Fibroblast of lung (primary cell): ENCODE data around the gene KATNAL2. TPM values are rescaled to one million over a fixed set of nuclear protein-coding genes. Genes with fewer than 3 reads are reported as not detected.

Experiments used
- DNase-seq, 2 donors: peaks; one replicate each; pipeline versions ENCODE4 v3.0.0 to v3.0.0-alpha.2; 2010; ENCODE audit warnings: low read depth in 2 of 2
- H2AFZ ChIP-seq: 2 replicates; pipeline ENCODE4 v1.5.1; 2012; ENCODE audit warnings: low read length, control low read depth, inconsistent platforms
- H3K27ac ChIP-seq: 2 replicates; pipeline ENCODE4 v1.5.1; 2011; ENCODE audit warnings: low read length, control low read depth; ENCODE audit not compliant: insufficient read depth
- H3K27me3 ChIP-seq: 2 replicates; pipeline ENCODE4 v1.5.1; 2011; ENCODE audit warnings: mild to moderate bottlenecking, low read length; ENCODE audit not compliant: control insufficient read depth, insufficient read depth
- H3K36me3 ChIP-seq: 2 replicates; pipeline ENCODE4 v1.5.1; 2011; ENCODE audit warnings: low read length; ENCODE audit not compliant: control insufficient read depth, insufficient read depth
- H3K4me1 ChIP-seq: 2 replicates; pipeline ENCODE4 v1.5.1; 2011; ENCODE audit warnings: low read length; ENCODE audit not compliant: control insufficient read depth, insufficient read depth; ENCODE audit errors: extremely low read depth
- H3K4me2 ChIP-seq: 2 replicates; pipeline ENCODE4 v1.5.1; 2011; ENCODE audit warnings: low read length, control low read depth; ENCODE audit not compliant: insufficient read depth; ENCODE audit errors: extremely low read depth
- H3K4me3 ChIP-seq, 4 experiments: fragments of 200-600 bp in 1 of 4; sonication (generic) in 1 of 4; replicated peaks in 1 of 4; 2 replicates each; pipeline ENCODE4 v1.5.1; 2011 to 2016; ENCODE audit warnings: low read length in 4 of 4, low read depth in 3 of 4, mild to moderate bottlenecking in 3 of 4, control low read depth in 2 of 4, inconsistent platforms in 1 of 4, mixed read lengths in 1 of 4; ENCODE audit not compliant: insufficient read depth in 1 of 4; ENCODE audit errors: control extremely low read depth in 1 of 4
- H3K79me2 ChIP-seq: 2 replicates; pipeline ENCODE4 v1.5.1; 2012; ENCODE audit warnings: mild to moderate bottlenecking, low read length, inconsistent platforms; ENCODE audit not compliant: control insufficient read depth, insufficient read depth
- H3K9ac ChIP-seq: 2 replicates; pipeline ENCODE4 v1.5.1; 2011; ENCODE audit warnings: mild to moderate bottlenecking, low read length, control low read depth; ENCODE audit not compliant: insufficient read depth
- H3K9me3 ChIP-seq: 2 replicates; pipeline ENCODE4 v1.5.1; 2012; ENCODE audit warnings: low read depth, low read length; ENCODE audit not compliant: control insufficient read depth, insufficient read depth
- H4K20me1 ChIP-seq: 2 replicates; pipeline ENCODE4 v1.5.1; 2011; ENCODE audit warnings: low read length; ENCODE audit not compliant: control insufficient read depth, insufficient read depth; ENCODE audit errors: extremely low read depth
- EZH2 ChIP-seq: IDR thresholded peaks from 2 replicates; pipeline ENCODE4 v1.5.1; 2012; ENCODE audit warnings: low read length, control low read depth, mild to moderate bottlenecking; ENCODE audit errors: missing control alignments
- polyA plus RNA-seq, 2 donors: library from polyadenylated mRNA; depleted of rRNA in 1 of 2; stranded (reverse) in 1 of 2; unstranded in 1 of 2; fragments of >200 nt; gene quantifications; 2 replicates each; pipeline ENCODE4 v1.2.1, GENCODE V29; 2011 to 2012; ENCODE audit warnings: missing spikeins in 1 of 2
- total RNA-seq: library from RNA; depleted of rRNA; stranded (reverse); fragments of >200 nt; gene quantifications from 2 replicates; pipeline ENCODE4 v1.2.1, GENCODE V29; 2014
- TF ChIP-seq, protein P1 (sequence below), 2 donors: IDR thresholded peaks in 1 of 2; conservative IDR thresholded peaks in 1 of 2; 1 replicate in 1 of 2; 2 replicates in 1 of 2; pipeline ENCODE4 v1.5.1; 2011 to 2012; ENCODE audit warnings: low read length in 2 of 2, control low read depth in 1 of 2, inconsistent platforms in 1 of 2, low read depth in 1 of 2, mild to moderate bottlenecking in 1 of 2

KATNAL2 gene
- total and polyA plus RNA-seq, 2 donors (not counting 1 experiment from before 2014, with no cell fraction given), result 1.8 to 3.8 TPM

DNA sequence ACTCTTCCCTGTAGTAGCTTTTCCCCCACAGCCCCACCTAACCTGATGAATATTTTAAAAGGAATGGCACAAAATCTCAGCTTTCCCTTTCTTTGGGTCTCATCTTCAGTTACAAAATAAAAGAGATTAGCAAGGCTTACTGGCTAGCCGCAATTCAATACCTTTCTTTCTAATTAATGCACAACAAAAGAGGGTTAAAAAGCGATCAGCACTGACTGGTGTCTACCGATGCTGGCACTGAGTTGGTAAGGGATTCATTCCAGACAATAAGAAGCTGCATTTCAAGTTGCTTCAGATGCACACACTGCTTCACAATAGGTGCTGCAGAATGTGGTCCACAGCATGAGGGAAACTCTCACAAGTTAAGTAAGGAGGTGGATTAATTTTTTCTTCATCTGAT is 191.0 kb downstream of the KATNAL2 start:
- H3K4me1 ChIP-seq, result no peaks in the 10 kb centered on the region
- no peaks in the 10 kb centered on the region for H4K20me1 ChIP-seq
- no peak overlapping the region for H2AFZ ChIP-seq
- H3K79me2 ChIP-seq, result no peaks in the 10 kb centered on the region
- TF ChIP-seq, protein P1, sequence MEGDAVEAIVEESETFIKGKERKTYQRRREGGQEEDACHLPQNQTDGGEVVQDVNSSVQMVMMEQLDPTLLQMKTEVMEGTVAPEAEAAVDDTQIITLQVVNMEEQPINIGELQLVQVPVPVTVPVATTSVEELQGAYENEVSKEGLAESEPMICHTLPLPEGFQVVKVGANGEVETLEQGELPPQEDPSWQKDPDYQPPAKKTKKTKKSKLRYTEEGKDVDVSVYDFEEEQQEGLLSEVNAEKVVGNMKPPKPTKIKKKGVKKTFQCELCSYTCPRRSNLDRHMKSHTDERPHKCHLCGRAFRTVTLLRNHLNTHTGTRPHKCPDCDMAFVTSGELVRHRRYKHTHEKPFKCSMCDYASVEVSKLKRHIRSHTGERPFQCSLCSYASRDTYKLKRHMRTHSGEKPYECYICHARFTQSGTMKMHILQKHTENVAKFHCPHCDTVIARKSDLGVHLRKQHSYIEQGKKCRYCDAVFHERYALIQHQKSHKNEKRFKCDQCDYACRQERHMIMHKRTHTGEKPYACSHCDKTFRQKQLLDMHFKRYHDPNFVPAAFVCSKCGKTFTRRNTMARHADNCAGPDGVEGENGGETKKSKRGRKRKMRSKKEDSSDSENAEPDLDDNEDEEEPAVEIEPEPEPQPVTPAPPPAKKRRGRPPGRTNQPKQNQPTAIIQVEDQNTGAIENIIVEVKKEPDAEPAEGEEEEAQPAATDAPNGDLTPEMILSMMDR (conservative IDR thresholded peaks at IDR 0.05 in 1 of 2, IDR thresholded peaks at IDR 0.05 in 1 of 2; ENCODE audit: low read depth in 1 of 2, low read length in 2 of 2), result no peak
- no peak for TF ChIP-seq EZH2
- H3K4me3 ChIP-seq, result no peak overlapping the region
- H3K27ac ChIP-seq, result no peak overlapping the region
- no peak for DNase-seq
- H3K36me3 ChIP-seq, result peaks cover 5% of the 10 kb centered on the region
- H3K9ac ChIP-seq, result no peak overlapping the region
- H3K4me2 ChIP-seq, result no peak overlapping the region
- H3K9me3 ChIP-seq, result no peaks in the 10 kb centered on the region
- H3K27me3 ChIP-seq, result no peaks in the 10 kb centered on the region

GRCh38 chr18:47108998-47109405 is 191.6 kb downstream of the KATNAL2 start:
- H3K27ac ChIP-seq, result no peak overlapping the region
- TF ChIP-seq EZH2, result no peak
- TF ChIP-seq, protein P1 (conservative IDR thresholded peaks at IDR 0.05 in 1 of 2, IDR thresholded peaks at IDR 0.05 in 1 of 2; ENCODE audit: low read depth in 1 of 2, low read length in 2 of 2), result no peak
- H3K4me3 ChIP-seq, result no peak overlapping the region
- no peak overlapping the region for H3K9ac ChIP-seq
- peaks cover 5% of the 10 kb centered on the region for H3K36me3 ChIP-seq
- no peaks in the 10 kb centered on the region for H3K27me3 ChIP-seq
- H4K20me1 ChIP-seq, result no peaks in the 10 kb centered on the region
- no peak overlapping the region for H3K4me2 ChIP-seq
- no peaks in the 10 kb centered on the region for H3K4me1 ChIP-seq
- H3K9me3 ChIP-seq, result no peaks in the 10 kb centered on the region
- no peaks in the 10 kb centered on the region for H3K79me2 ChIP-seq
- H2AFZ ChIP-seq, result no peak overlapping the region
- no peak for DNase-seq

- peaks cover 5% of the 10 kb centered on the region for H3K36me3 ChIP-seq
- H3K27ac ChIP-seq, result no peak overlapping the region
- no peak overlapping the region for H3K4me2 ChIP-seq
- TF ChIP-seq, protein P1 (conservative IDR thresholded peaks at IDR 0.05 in 1 of 2, IDR thresholded peaks at IDR 0.05 in 1 of 2; ENCODE audit: low read depth in 1 of 2, low read length in 2 of 2), result no peak
- no peak for TF ChIP-seq EZH2
- no peak overlapping the region for H2AFZ ChIP-seq
- DNase-seq, result no peak
- no peaks in the 10 kb centered on the region for H3K27me3 ChIP-seq
- H3K9ac ChIP-seq, result no peak overlapping the region
- no peaks in the 10 kb centered on the region for H4K20me1 ChIP-seq
- H3K4me3 ChIP-seq, result no peak overlapping the region
- no peaks in the 10 kb centered on the region for H3K9me3 ChIP-seq
- no peaks in the 10 kb centered on the region for H3K79me2 ChIP-seq
- H3K4me1 ChIP-seq, result no peaks in the 10 kb centered on the region
Observed at GRCh38 chr18:47109720-47110119, 192.3 kb downstream of the KATNAL2 start.
